Measurements from ENCODE around the gene NHLRC2.

- TF ChIP-seq CTCF (IDR thresholded peaks at IDR 0.05), result no peak
- TF ChIP-seq POLR2A (IDR thresholded peaks at IDR 0.05), result no peak
Measured at GRCh38 chr10:113924664-113925063, 70.2 kb downstream of the NHLRC2 start.
